ENCODE results near the gene SLC6A12. TPM values are rescaled to one million over a fixed set of nuclear protein-coding genes. Genes with fewer than 3 reads are reported as not detected.

Gene SLC6A12
- total RNA-seq, 6 experiments from 2014 or later = not detected

GRCh38 chr12:157644-158043 is 56.3 kb downstream of the SLC6A12 start:
- no peak for TF ChIP-seq CTCF (IDR thresholded peaks at IDR 0.05)
- Mint-ChIP-seq H3K27ac (no peak overlapping the region), H3K27me3 (ENCODE audit: insufficient read depth) (peaks cover 37% of the 10 kb centered on the region), H3K4me1 (ENCODE audit: low read depth) (no peaks in the 10 kb centered on the region), H3K9me3 (no peaks in the 10 kb centered on the region), H3K4me3 (no peak overlapping the region), H3K36me3 (ENCODE audit: low read depth) (no peaks in the 10 kb centered on the region)
- no peak for DNase-seq

- no peak overlapping the region for H3K27ac Mint-ChIP-seq
- H3K4me1 Mint-ChIP-seq (ENCODE audit: low read depth) = no peaks in the 10 kb centered on the region
- H3K27me3 Mint-ChIP-seq (ENCODE audit: insufficient read depth) = peaks cover 43% of the 10 kb centered on the region
- no peaks in the 10 kb centered on the region for H3K9me3 Mint-ChIP-seq
- DNase-seq = no peak
- H3K4me3 Mint-ChIP-seq = no peak overlapping the region
- no peaks in the 10 kb centered on the region for H3K36me3 Mint-ChIP-seq (ENCODE audit: low read depth)
- no peak for TF ChIP-seq CTCF (IDR thresholded peaks at IDR 0.05)
These were observed 57.0 kb downstream of the SLC6A12 start for GRCh38 chr12:156945-157344.

GRCh38 chr12:155646-156045 is 58.3 kb downstream of the SLC6A12 start:
- peaks cover 45% of the 10 kb centered on the region for H3K27me3 Mint-ChIP-seq (ENCODE audit: insufficient read depth)
- no peaks in the 10 kb centered on the region for H3K9me3 Mint-ChIP-seq
- DNase-seq = no peak
- H3K4me1 Mint-ChIP-seq (ENCODE audit: low read depth) = no peaks in the 10 kb centered on the region
- TF ChIP-seq CTCF (IDR thresholded peaks at IDR 0.05) = no peak
- no peak overlapping the region for H3K27ac Mint-ChIP-seq
- no peaks in the 10 kb centered on the region for H3K36me3 Mint-ChIP-seq (ENCODE audit: low read depth)
- no peak overlapping the region for H3K4me3 Mint-ChIP-seq

- H3K9me3 Mint-ChIP-seq = no peaks in the 10 kb centered on the region
- DNase-seq = no peak
- H3K27ac Mint-ChIP-seq = no peak overlapping the region
- peaks cover 45% of the 10 kb centered on the region for H3K27me3 Mint-ChIP-seq (ENCODE audit: insufficient read depth)
- no peak overlapping the region for H3K4me3 Mint-ChIP-seq
- no peaks in the 10 kb centered on the region for H3K4me1 Mint-ChIP-seq (ENCODE audit: low read depth)
- no peak for TF ChIP-seq CTCF (IDR thresholded peaks at IDR 0.05)
- H3K36me3 Mint-ChIP-seq (ENCODE audit: low read depth) = no peaks in the 10 kb centered on the region
These were observed 59.0 kb downstream of the SLC6A12 start for GRCh38 chr12:155006-155405.

GRCh38 chr12:154058-154457 is 59.9 kb downstream of the SLC6A12 start:
- no peaks in the 10 kb centered on the region for H3K4me1 Mint-ChIP-seq (ENCODE audit: low read depth)
- no peaks in the 10 kb centered on the region for H3K9me3 Mint-ChIP-seq
- TF ChIP-seq CTCF (IDR thresholded peaks at IDR 0.05) = no peak
- H3K27ac Mint-ChIP-seq = no peak overlapping the region
- DNase-seq = no peak
- H3K4me3 Mint-ChIP-seq = no peak overlapping the region
- H3K36me3 Mint-ChIP-seq (ENCODE audit: low read depth) = no peaks in the 10 kb centered on the region
- peaks cover 46% of the 10 kb centered on the region for H3K27me3 Mint-ChIP-seq (ENCODE audit: insufficient read depth)

Measured in HFFc6 (cell line).